GM12878 (cell line): ENCODE results near the gene MED10. TPM values are rescaled to one million over a fixed set of nuclear protein-coding genes. Genes with fewer than 3 reads are reported as not detected.

Experiments used
- ATAC-seq: fragments of 200-7000 bp; cut with Tn5 transposase; 3 replicates; pipeline ENCODE4 v1.9.1; 2020; ENCODE audit warnings: mild to moderate bottlenecking, moderate library complexity
- BruUV-seq: library from RNA; stranded (reverse); fragments of 400-500 nt; replicated peaks from 2 replicates; lab custom pipeline; 2021; lab: Mats Ljungman, UMichigan
- CTCF ChIA-PET: fragments of 300-600 bp; sonication (Branson Sonifier 250); formaldehyde crosslinking; extraction: SDS; loops from one replicate; lab custom pipeline; 2021; ENCODE audit warnings: inconsistent platforms; lab: Yijun Ruan, JAX
- POLR2A ChIA-PET: fragments of 350-600 bp; formaldehyde crosslinking; extraction: SDS; loops from one replicate; lab custom pipeline; 2021; ENCODE audit warnings: inconsistent platforms; lab: Charles Lee
- RAD21 ChIA-PET: fragments of 300-600 bp; sonication (Branson Sonifier 250); formaldehyde crosslinking; loops from one replicate; lab custom pipeline; 2023; ENCODE audit warnings: antibody characterized with exemption; ENCODE audit not compliant: unreplicated experiment; lab: Charles Lee
- SMC1A ChIA-PET: fragments of 300-600 bp; sonication (Branson Sonifier 250); formaldehyde crosslinking; loops from one replicate; lab custom pipeline; 2023; ENCODE audit not compliant: unreplicated experiment, uncharacterized antibody; lab: Charles Lee
- DNase-seq: peaks from one replicate; pipeline ENCODE4 v3.0.0-alpha.2; 2011; ENCODE audit warnings: low read depth, low spot score
- FAIRE-seq: peaks from 3 replicates; lab custom pipeline; 2011; peaks lifted over from hg19 to GRCh38; lab: Jason Lieb, UNC
- H2AFZ ChIP-seq: 2 replicates; pipeline ENCODE4 v1.6.0; 2011; ENCODE audit warnings: low read depth, low read length, control low read depth; ENCODE audit not compliant: control insufficient read depth
- H3K27ac ChIP-seq: 2 replicates; pipeline ENCODE4 v1.5.1; 2011; ENCODE audit warnings: control low read depth; ENCODE audit not compliant: control insufficient read depth, insufficient read depth
- H3K27me3 ChIP-seq, 2 experiments: replicated peaks in 1 of 2; 2 replicates each; pipeline versions ENCODE4 v1.6.0 to v1.6.1; 2011; ENCODE audit warnings: low read length in 1 of 2; ENCODE audit not compliant: control insufficient read depth in 2 of 2, insufficient read depth in 2 of 2
- H3K36me3 ChIP-seq, 2 experiments: 2 replicates each; pipeline ENCODE4 v1.5.1; 2011; ENCODE audit warnings: low read length in 1 of 2; ENCODE audit not compliant: control insufficient read depth in 2 of 2, insufficient read depth in 2 of 2
- H3K4me1 ChIP-seq: 2 replicates; pipeline ENCODE4 v1.6.1; 2011; ENCODE audit warnings: mild to moderate bottlenecking, low read length, moderate library complexity, mixed read lengths; ENCODE audit not compliant: control insufficient read depth, insufficient read depth
- H3K4me2 ChIP-seq: 2 replicates; pipeline ENCODE4 v1.6.0; 2011; ENCODE audit warnings: control low read depth; ENCODE audit not compliant: control insufficient read depth, insufficient read depth
- H3K4me3 ChIP-seq: fragments of 200-600 bp; sonication (generic); 2 replicates; pipeline ENCODE4 v1.5.1; 2016
- H3K79me2 ChIP-seq: 2 replicates; pipeline ENCODE4 v1.6.0; 2011; ENCODE audit warnings: low read length; ENCODE audit not compliant: control insufficient read depth, insufficient read depth
- H3K9ac ChIP-seq: 2 replicates; pipeline ENCODE4 v1.8.0; 2011; ENCODE audit warnings: low read length, control low read depth, mixed read lengths; ENCODE audit not compliant: control insufficient read depth, insufficient read depth
- H3K9me3 ChIP-seq: replicated peaks from 3 replicates; pipeline ENCODE4 v1.5.1; 2011; ENCODE audit warnings: mild to moderate bottlenecking, low read length; ENCODE audit not compliant: control insufficient read depth, insufficient read depth
- H4K20me1 ChIP-seq: 2 replicates; pipeline ENCODE4 v1.6.0; 2011; ENCODE audit not compliant: control insufficient read depth, insufficient read depth
- ASH2L ChIP-seq: fragments of 300-600, 200-600 bp; sonication (generic); IDR thresholded peaks from 2 replicates; pipeline ENCODE4 v1.6.1; 2017; ENCODE audit warnings: low read depth, mild to moderate bottlenecking, borderline replicate concordance
- BHLHE40 ChIP-seq, 2 experiments: fragments of 450-650 bp in 1 of 2; IDR thresholded peaks; 2 replicates each; pipeline ENCODE4 v1.6.1; 2011 to 2017; ENCODE audit warnings: low read depth in 2 of 2, borderline replicate concordance in 1 of 2, improper control_type of control experiment in 1 of 2, low read length in 1 of 2, mild to moderate bottlenecking in 1 of 2
- BMI1 ChIP-seq: fragments of 450-650 bp; IDR thresholded peaks from 2 replicates; pipeline ENCODE4 v1.6.1; 2016; ENCODE audit warnings: mild to moderate bottlenecking, moderate library complexity, borderline replicate concordance
- CEBPB ChIP-seq, 2 experiments: fragments of 150-350 bp in 1 of 2; IDR thresholded peaks; 2 replicates each; pipeline ENCODE4 v1.6.1; 2012 to 2014; ENCODE audit warnings: low read depth in 2 of 2, low read length in 2 of 2, borderline replicate concordance in 1 of 2, inconsistent platforms in 1 of 2
- CHD4 ChIP-seq: fragments of 200-600 bp; sonication (generic); IDR thresholded peaks from 2 replicates; pipeline ENCODE4 v1.6.1; 2016; ENCODE audit warnings: mild to moderate bottlenecking
- IRF5 ChIP-seq: fragments of 450-650 bp; IDR thresholded peaks from 2 replicates; pipeline ENCODE4 v1.6.1; 2017; ENCODE audit warnings: borderline replicate concordance
- MAX ChIP-seq: IDR thresholded peaks from 2 replicates; pipeline ENCODE4 v1.6.1; 2012; ENCODE audit warnings: low read depth, low read length, improper control_type of control experiment
- PKNOX1 ChIP-seq: fragments of 450-650 bp; IDR thresholded peaks from 2 replicates; pipeline ENCODE4 v1.6.1; 2016; ENCODE audit warnings: mild to moderate bottlenecking
- RELA ChIP-seq: fragments of 450-650 bp; IDR thresholded peaks from 2 replicates; pipeline ENCODE4 v1.8.0; 2014; ENCODE audit warnings: borderline replicate concordance; ENCODE audit not compliant: partially characterized antibody
- SIN3A ChIP-seq: IDR thresholded peaks from 2 replicates; pipeline ENCODE4 v1.6.1; 2012; ENCODE audit warnings: low read depth, low read length, improper control_type of control experiment
- SREBF2 ChIP-seq: IDR thresholded peaks from 2 replicates; pipeline ENCODE4 v1.6.1; 2012; ENCODE audit warnings: mild to moderate bottlenecking, low read length
- STAT3 ChIP-seq: IDR thresholded peaks from 2 replicates; pipeline ENCODE4 v1.6.1; 2011; ENCODE audit warnings: low read depth, low read length, improper control_type of control experiment
- TCF3 ChIP-seq: IDR thresholded peaks from 2 replicates; pipeline ENCODE4 v1.6.1; 2012; ENCODE audit warnings: low read depth, mild to moderate bottlenecking, low read length, borderline replicate concordance; ENCODE audit not compliant: insufficient read depth
- ZNF622 ChIP-seq: fragments of 450-650 bp; IDR thresholded peaks from 2 replicates; pipeline ENCODE4 v1.6.1; 2017; ENCODE audit warnings: mild to moderate bottlenecking, inconsistent platforms
- ZSCAN29 ChIP-seq: fragments of 450-650 bp; IDR thresholded peaks from 2 replicates; pipeline ENCODE4 v1.6.1; 2017; ENCODE audit warnings: mild to moderate bottlenecking, moderate library complexity
- WGBS: methylation state at CpG from one replicate; pipeline ENCODE4 v1.1.6; 2016; ENCODE audit warnings: low lambda C conversion rate; ENCODE audit not compliant: insufficient replicate concordance, insufficient coverage; ENCODE audit errors: missing lambda C conversion rate; 5-methylcytosine and 5-hydroxymethylcytosine counted together
- in situ Hi-C: fragments of 300-500 bp; cut with MboI; formaldehyde crosslinking; loops from 9 replicates; pipeline ENCODE4 v1.14.3; 2018; ENCODE audit warnings: mixed read lengths
- intact Hi-C: fragments of 100-400 bp; cut with micrococcal nuclease; formaldehyde crosslinking; loops from one replicate; pipeline ENCODE4 v1.14.2; 2022; ENCODE audit not compliant: unreplicated experiment
- polyA plus RNA-seq, 11 experiments: library from polyadenylated mRNA; depleted of rRNA in 4 of 11; unstranded in 6 of 11; stranded (reverse) in 5 of 11; fragments of >200 nt; fragmentation: Nextera tagmentation in 4 of 11; fragmentation: Illumina TruSeq in 1 of 11; extraction: Ambion mirVana in 4 of 11; extraction: Trizol in 1 of 11; gene quantifications; 1 replicate in 1 of 11; 2 replicates in 10 of 11; pipeline versions ENCODE4 v1.2.1 to v1.2.3, GENCODE V29; 2011 to 2016; ENCODE audit warnings: inconsistent platforms in 2 of 11, missing spikeins in 2 of 11, low read depth in 1 of 11
- total RNA-seq, 4 experiments: library from RNA; depleted of rRNA in 3 of 4; stranded (reverse); fragments of >200 nt in 3 of 4; fragmentation: Illumina TruSeq in 1 of 4; extraction: Trizol in 1 of 4; gene quantifications; 2 replicates each; pipeline versions ENCODE4 v1.2.1 to v1.2.3, GENCODE V29; 2013 to 2021

Gene MED10
- total and polyA plus RNA-seq, 10 of the 15 experiments (the other 5 are each of a cell fraction or from before 2014, with no cell fraction given) = 21.2 to 111 (median 46.6) TPM

GRCh38 chr5:6338871-6339270 lies 39.5 kb downstream of the MED10 start:
- FAIRE-seq = no peak
- ChIA-PET RAD21 (no interaction called here), POLR2A (no interaction called here), SMC1A (interaction anchor here (0.6 to 1.0 kb wide), 2 partner anchors 8 to 365 kb away, joined by 3 read pairs; no protein-coding TSS in a partner anchor), CTCF (no interaction called here)
- no peak for ATAC-seq
- Histone ChIP-seq H3K36me3 (no peaks in the 10 kb centered on the region), H2AFZ (no peak overlapping the region), H4K20me1 (no peaks in the 10 kb centered on the region), H3K79me2 (no peaks in the 10 kb centered on the region), H3K9me3 (no peaks in the 10 kb centered on the region), H3K4me1 (no peaks in the 10 kb centered on the region), H3K27me3 (no peaks in the 10 kb centered on the region), H3K9ac (no peak overlapping the region), H3K4me2 (no peak overlapping the region), H3K4me3 (no peak overlapping the region), H3K27ac (no peak overlapping the region)
- 60% methylated on average over 4 of the region's 4 CpGs for WGBS
- in situ Hi-C loops (no loop called here), intact Hi-C loops (no loop called here)
- TF ChIP-seq RELA = no peak
- no peak for TF ChIP-seq STAT3
- TF ChIP-seq IRF5 = no peak
- no peak for TF ChIP-seq BHLHE40 (IDR thresholded peaks at IDR 0.05; ENCODE audit: borderline replicate concordance in 1 of 2, low read depth in 2 of 2, low read length in 1 of 2)
- TF ChIP-seq SREBF2 = no peak
- TF ChIP-seq ASH2L = no peak
- TF ChIP-seq BMI1 = no peak
- no peak for TF ChIP-seq ZSCAN29
- TF ChIP-seq SIN3A = no peak
- no peak for TF ChIP-seq ZNF622
- no peak for TF ChIP-seq CEBPB (IDR thresholded peaks at IDR 0.05; ENCODE audit: borderline replicate concordance in 1 of 2, low read depth in 2 of 2, low read length in 2 of 2)
- TF ChIP-seq MAX = no peak
- no peak for TF ChIP-seq CHD4
- no peak for TF ChIP-seq PKNOX1
- no peak for TF ChIP-seq TCF3
- BruUV-seq = no TSS peak
- DNase-seq = no peak
